Hepatocyte (in vitro differentiated cells): Measurements from ENCODE around the gene JCAD. TPM values are rescaled to one million over a fixed set of nuclear protein-coding genes. Genes with fewer than 3 reads are reported as not detected.

Experiments used
- DNase-seq: peaks from one replicate; pipeline ENCODE4 v3.0.0-alpha.2; 2016; ENCODE audit warnings: low spot score
- H2AFZ ChIP-seq: fragments of 200-600 bp; sonication (generic); 2 replicates; pipeline ENCODE4 v1.6.0; 2016; ENCODE audit warnings: antibody characterized with exemption, mild to moderate bottlenecking
- H3K27ac ChIP-seq: fragments of 200-600 bp; sonication (generic); 2 replicates; pipeline ENCODE4 v1.5.1; 2016; ENCODE audit warnings: mild to moderate bottlenecking
- H3K27me3 ChIP-seq: fragments of 200-600 bp; sonication (generic); 2 replicates; pipeline ENCODE4 v1.6.1; 2016
- H3K36me3 ChIP-seq: fragments of 200-600 bp; sonication (generic); replicated peaks from 2 replicates; pipeline ENCODE4 v1.5.1; 2016; ENCODE audit warnings: low read depth; ENCODE audit not compliant: insufficient read depth
- H3K4me1 ChIP-seq: fragments of 200-600 bp; sonication (generic); 2 replicates; pipeline ENCODE4 v1.5.1; 2016; ENCODE audit warnings: mild to moderate bottlenecking, moderate library complexity; ENCODE audit not compliant: insufficient read depth
- H3K4me2 ChIP-seq: fragments of 200-600 bp; sonication (generic); 2 replicates; pipeline ENCODE4 v1.6.0; 2016
- H3K4me3 ChIP-seq: fragments of 200-600 bp; sonication (generic); 2 replicates; pipeline ENCODE4 v1.5.1; 2016; ENCODE audit warnings: mild to moderate bottlenecking
- H3K79me2 ChIP-seq: fragments of 200-600 bp; sonication (generic); 2 replicates; pipeline ENCODE4 v1.6.0; 2017; ENCODE audit warnings: mild to moderate bottlenecking
- H3K9me2 ChIP-seq: fragments of 200-600 bp; sonication (generic); replicated peaks from 2 replicates; pipeline ENCODE4 v1.6.0; 2017; ENCODE audit warnings: mild to moderate bottlenecking; ENCODE audit not compliant: insufficient read depth
- H3K9me3 ChIP-seq: fragments of 200-600 bp; sonication (generic); 2 replicates; pipeline ENCODE4 v1.5.1; 2016; ENCODE audit warnings: low read depth, mild to moderate bottlenecking
- H4K20me1 ChIP-seq: fragments of 200-600 bp; sonication (generic); 2 replicates; pipeline ENCODE4 v1.6.0; 2016; ENCODE audit warnings: mild to moderate bottlenecking; ENCODE audit not compliant: insufficient read depth, poor library complexity, severe bottlenecking
- CTCF ChIP-seq: fragments of 200-600 bp; sonication (generic); IDR thresholded peaks from 2 replicates; pipeline ENCODE4 v1.5.1; 2016; ENCODE audit warnings: antibody characterized with exemption, mild to moderate bottlenecking; ENCODE audit not compliant: poor library complexity
- EZH2 ChIP-seq: fragments of 200-600 bp; sonication (generic); IDR thresholded peaks from 2 replicates; pipeline ENCODE4 v1.6.1; 2016; ENCODE audit warnings: antibody characterized with exemption, mild to moderate bottlenecking, borderline replicate concordance
- EZH2phosphoT487 ChIP-seq: fragments of 200-600 bp; sonication (generic); IDR thresholded peaks from one replicate; pipeline ENCODE4 v1.6.1; 2018; ENCODE audit warnings: antibody characterized with exemption, mild to moderate bottlenecking, low read depth, moderate library complexity; ENCODE audit not compliant: unreplicated experiment, severe bottlenecking
- WGBS: methylation state at CpG from one replicate; pipeline ENCODE4 v1.1.6; 2016; ENCODE audit warnings: low lambda C conversion rate; ENCODE audit errors: missing lambda C conversion rate; 5-methylcytosine and 5-hydroxymethylcytosine counted together
- polyA plus RNA-seq: library from polyadenylated mRNA; unstranded; fragments of >200 nt; fragmentation: Nextera tagmentation; extraction: Ambion mirVana; gene quantifications from 2 replicates; pipeline ENCODE4 v1.2.1, GENCODE V29; 2016
- total RNA-seq: library from RNA; depleted of rRNA; stranded (reverse); fragments of >200 nt; gene quantifications from 2 replicates; pipeline ENCODE4 v1.2.3, GENCODE V29; 2014

The JCAD gene
- total and polyA plus RNA-seq, 2 experiments from 2014 or later, result 7.0 to 12.8 TPM

GRCh38 chr10:30073045-30073766 is 13.8 kb upstream of the JCAD start:
- Histone ChIP-seq H2AFZ (no peak overlapping the region), H3K79me2 (no peaks in the 10 kb centered on the region), H3K27ac (no peak overlapping the region), H3K9me2 (no peaks in the 10 kb centered on the region), H3K4me3 (no peak overlapping the region), H3K9me3 (no peaks in the 10 kb centered on the region), H4K20me1 (no peaks in the 10 kb centered on the region), H3K4me2 (no peak overlapping the region), H3K4me1 (peaks cover 12% of the 10 kb centered on the region), H3K36me3 (no peaks in the 10 kb centered on the region), H3K27me3 (no peaks in the 10 kb centered on the region)
- WGBS, result 92% methylated on average over 6 of the region's 6 CpGs
- no peak for DNase-seq
- TF ChIP-seq EZH2phosphoT487 (no peak), EZH2 (no peak)

GRCh38 chr10:30072068-30072467 is 12.7 kb upstream of the JCAD start:
- Histone ChIP-seq H3K4me1 (peaks cover 12% of the 10 kb centered on the region), H3K27me3 (no peaks in the 10 kb centered on the region), H3K9me2 (no peaks in the 10 kb centered on the region), H3K79me2 (no peaks in the 10 kb centered on the region), H3K4me2 (no peak overlapping the region), H4K20me1 (no peaks in the 10 kb centered on the region), H3K9me3 (no peaks in the 10 kb centered on the region), H3K4me3 (no peak overlapping the region), H2AFZ (no peak overlapping the region), H3K27ac (no peak overlapping the region), H3K36me3 (no peaks in the 10 kb centered on the region)
- no peak for TF ChIP-seq EZH2
- no peak for TF ChIP-seq EZH2phosphoT487
- TF ChIP-seq CTCF, result no peak
- DNase-seq, result no peak

- no peaks in the 10 kb centered on the region for H3K36me3 ChIP-seq
- DNase-seq, result no peak
- H2AFZ ChIP-seq, result no peak overlapping the region
- H3K9me3 ChIP-seq, result no peaks in the 10 kb centered on the region
- no peaks in the 10 kb centered on the region for H3K27me3 ChIP-seq
- no peak for TF ChIP-seq EZH2
- TF ChIP-seq EZH2phosphoT487, result no peak
- no peak for TF ChIP-seq CTCF
- no peaks in the 10 kb centered on the region for H3K79me2 ChIP-seq
- H3K4me2 ChIP-seq, result peak overlapping the region; percentile 23
- no peaks in the 10 kb centered on the region for H4K20me1 ChIP-seq
- no peaks in the 10 kb centered on the region for H3K9me2 ChIP-seq
- H3K4me1 ChIP-seq, result peaks cover 12% of the 10 kb centered on the region
- H3K4me3 ChIP-seq, result no peak overlapping the region
- 30% methylated on average over 11 of the region's 11 CpGs for WGBS
- peak overlapping the region; percentile 5 for H3K27ac ChIP-seq
Measured at GRCh38 chr10:30070001-30070685, 10.8 kb upstream of the JCAD start.

- H3K9me3 ChIP-seq, result no peaks in the 10 kb centered on the region
- no peak for DNase-seq
- WGBS, result 87% methylated on average over 4 of the region's 4 CpGs
- no peak overlapping the region for H2AFZ ChIP-seq
- peaks cover 12% of the 10 kb centered on the region for H3K4me1 ChIP-seq
- no peaks in the 10 kb centered on the region for H3K36me3 ChIP-seq
- H3K27ac ChIP-seq, result no peak overlapping the region
- TF ChIP-seq EZH2phosphoT487, result no peak
- no peak for TF ChIP-seq CTCF
- no peak for TF ChIP-seq EZH2
- H3K4me2 ChIP-seq, result no peak overlapping the region
- no peaks in the 10 kb centered on the region for H4K20me1 ChIP-seq
- H3K4me3 ChIP-seq, result no peak overlapping the region
- no peaks in the 10 kb centered on the region for H3K27me3 ChIP-seq
- H3K79me2 ChIP-seq, result no peaks in the 10 kb centered on the region
- H3K9me2 ChIP-seq, result no peaks in the 10 kb centered on the region
Measured at GRCh38 chr10:30068492-30069223, 9.3 kb upstream of the JCAD start.
